SIG-M5 (cell line): Measurements from ENCODE around the gene DPEP2NB.
"Not testable (repeated sequence)": the region's sequence is repeated elsewhere in the genome, so short reads cannot be mapped to it uniquely, and the experiment has no call there.

Experiments
- DNase-seq: peaks from one replicate; lab custom pipeline; 2025; lab: John Stamatoyannopoulos, UW

The DPEP2NB gene

GRCh38 chr16:68013440-68013839 lies 2.3 kb downstream of the DPEP2NB start:
- no peak for DNase-seq

GRCh38 chr16:68009872-68010271 lies 5.8 kb downstream of the DPEP2NB start:
- DNase-seq, result not testable (repeated sequence)

- no peak for DNase-seq
These were observed 6.5 kb downstream of the DPEP2NB start for GRCh38 chr16:68009157-68009735.

DNA sequence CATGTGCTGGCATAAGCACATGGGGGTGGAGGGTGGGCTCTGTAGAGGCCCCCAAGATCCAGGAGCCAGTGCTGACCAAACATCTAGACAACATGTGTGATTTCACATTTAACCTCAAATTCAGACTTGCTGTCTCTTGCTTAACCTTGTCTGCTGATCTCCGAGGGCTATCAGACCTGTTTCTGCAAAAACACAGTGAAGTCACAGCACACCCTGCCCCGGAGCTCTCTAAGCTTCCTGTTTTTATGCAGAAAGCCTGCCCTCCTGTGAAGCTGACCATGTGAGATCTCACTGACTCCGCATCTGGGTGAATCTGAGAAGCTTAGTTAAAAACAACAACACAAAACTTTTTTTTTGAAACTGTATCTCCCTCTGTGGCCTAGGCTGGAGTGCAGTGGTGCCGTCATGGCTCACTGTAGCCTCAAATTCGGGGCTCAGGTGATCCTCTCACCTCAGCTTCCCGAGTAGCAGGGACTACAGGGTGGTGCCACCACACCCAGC lies 9.9 kb downstream of the DPEP2NB start:
- no peak for DNase-seq

- DNase-seq, result no peak
These were observed 10.5 kb downstream of the DPEP2NB start for GRCh38 chr16:68005211-68005610.

DNA sequence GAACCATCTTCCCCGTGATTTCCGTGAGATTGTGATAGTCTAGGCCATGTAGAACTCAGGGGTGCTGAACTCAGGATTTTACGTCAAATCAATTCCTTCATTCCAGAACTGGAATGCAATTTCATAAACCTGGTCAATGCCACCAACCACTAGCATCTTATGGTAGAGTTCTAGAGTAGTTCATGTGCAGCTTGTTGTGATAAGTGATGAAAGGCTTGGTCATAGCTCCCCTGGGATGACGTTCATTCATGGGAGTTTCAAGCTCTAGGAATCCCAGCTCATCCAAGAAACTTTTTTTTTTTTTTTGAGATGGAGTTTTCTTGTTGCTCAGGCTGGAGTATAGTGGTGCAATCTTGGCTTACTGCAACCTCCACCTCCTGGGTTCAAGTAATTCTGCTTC lies 12.7 kb downstream of the DPEP2NB start:
- DNase-seq, result no peak

GRCh38 chr16:68000450-68000849 lies 15.3 kb downstream of the DPEP2NB start:
- DNase-seq, result no peak

GRCh38 chr16:67999985-68000384 lies 15.7 kb downstream of the DPEP2NB start:
- DNase-seq, result no peak

DNA sequence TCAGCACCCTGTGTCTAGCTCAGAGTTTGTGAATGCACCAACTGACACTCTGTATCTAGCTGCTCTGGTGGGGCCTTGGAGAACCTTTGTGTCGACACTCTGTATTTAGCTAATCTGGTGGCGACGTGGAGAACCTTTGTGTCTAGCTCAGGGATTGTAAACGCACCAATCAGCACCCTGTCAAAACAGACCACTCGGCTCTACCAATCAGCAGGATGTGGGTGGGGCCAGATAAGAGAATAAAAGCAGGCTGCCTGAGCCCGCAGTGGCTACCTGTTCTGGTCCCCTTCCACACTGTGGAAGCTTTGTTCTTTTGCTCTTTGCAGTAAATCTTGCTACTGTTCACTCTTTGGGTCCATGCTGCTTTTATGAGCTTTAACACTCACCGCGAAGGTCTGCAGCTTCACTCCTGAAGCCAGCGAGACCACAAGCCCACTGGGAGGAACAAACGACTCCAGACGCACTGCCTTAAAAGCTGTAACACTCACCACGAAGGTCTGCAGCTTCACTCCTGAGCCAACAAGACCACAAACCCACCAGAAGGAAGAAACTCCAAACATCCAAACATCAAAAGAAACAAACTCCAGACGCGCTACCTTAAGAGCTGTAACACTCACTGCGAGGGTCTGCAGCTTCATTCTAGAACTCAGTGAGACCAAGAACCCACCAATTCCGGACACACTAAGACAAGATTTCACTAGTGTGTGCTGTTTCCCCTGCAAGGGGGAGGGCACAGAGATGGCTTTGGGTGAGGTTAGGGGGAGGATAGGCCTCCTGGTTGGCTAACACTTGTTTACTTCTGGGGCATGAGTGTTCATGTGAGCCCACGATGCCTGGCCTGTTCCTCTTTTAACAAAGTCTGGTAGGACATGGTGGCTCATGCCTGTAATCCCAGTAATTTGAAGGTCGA lies 16.7 kb downstream of the DPEP2NB start, which contains the start of gene DPEP2:
Gene DPEP2, minus strand, starts transcription at position 706 of the 910 bp plus-strand sequence. CDS start 6,272 bp downstream, outside the sequence.
- peak; percentile 53 for DNase-seq

GRCh38 chr16:67998231-67998778 lies 17.4 kb downstream of the DPEP2NB start:
- DNase-seq, result not testable (repeated sequence)

DNA sequence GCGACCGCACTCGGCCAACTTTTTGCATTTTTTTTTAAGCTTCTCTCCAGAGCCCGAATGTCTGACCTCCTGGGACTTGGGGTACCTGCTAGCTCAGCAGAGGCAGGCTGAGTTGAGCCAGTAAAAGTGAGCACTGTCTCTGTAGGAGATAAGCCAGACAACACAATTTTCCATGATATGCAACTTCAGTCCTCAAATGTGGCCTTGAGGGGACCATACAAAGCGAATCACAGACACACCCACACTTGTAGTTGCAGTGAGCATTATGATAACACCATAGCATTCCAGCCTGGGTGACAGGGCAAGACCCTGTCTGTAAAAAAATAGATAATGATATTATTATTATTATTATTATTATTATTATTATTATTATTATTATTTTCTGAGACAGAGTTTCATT lies 19.0 kb downstream of the DPEP2NB start:
- no peak for DNase-seq

DNA sequence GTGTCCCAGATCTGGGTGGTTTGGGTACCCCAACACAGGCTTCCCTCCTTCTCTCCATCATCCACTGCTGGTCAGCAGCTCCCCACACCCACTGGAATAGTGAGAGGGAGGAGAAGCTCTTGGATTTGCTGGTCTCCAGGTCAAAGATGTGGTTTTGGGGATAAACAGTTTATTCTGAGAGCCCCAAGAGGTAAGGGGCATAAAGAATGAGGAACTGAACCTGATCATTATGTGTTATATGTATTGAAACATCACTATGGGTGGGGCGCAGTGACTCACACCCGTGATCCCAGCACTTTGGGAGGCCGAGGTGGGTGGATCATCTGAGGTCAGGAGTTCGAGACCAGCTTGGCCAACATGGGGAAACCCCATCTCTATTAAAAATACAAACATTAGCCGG lies 20.3 kb downstream of the DPEP2NB start:
- DNase-seq, result peak; percentile 43

DNA sequence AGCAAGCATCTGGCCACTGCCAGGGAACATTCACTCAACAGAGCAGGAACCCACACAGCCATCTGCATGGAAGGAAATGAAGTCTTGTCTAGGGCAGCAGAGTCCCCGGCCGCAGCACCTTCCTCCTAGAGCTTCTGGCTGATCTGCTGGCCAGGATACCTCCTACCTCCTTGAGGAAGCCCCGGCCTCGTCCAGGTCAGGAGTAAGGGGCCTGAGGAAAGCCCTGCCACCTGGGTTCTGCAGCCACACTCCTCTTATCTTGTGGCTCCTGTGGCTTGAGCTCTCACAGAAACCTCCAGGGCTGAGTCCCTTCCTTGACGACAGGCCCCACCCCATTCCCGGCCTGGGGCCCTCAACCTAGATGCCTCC lies 21.7 kb downstream of the DPEP2NB start:
- not testable (repeated sequence) for DNase-seq

GRCh38 chr16:67993207-67994039 lies 22.3 kb downstream of the DPEP2NB start:
- no peak for DNase-seq

- DNase-seq, result no peak
These were observed 23.0 kb downstream of the DPEP2NB start for GRCh38 chr16:67992661-67993206.

DNA sequence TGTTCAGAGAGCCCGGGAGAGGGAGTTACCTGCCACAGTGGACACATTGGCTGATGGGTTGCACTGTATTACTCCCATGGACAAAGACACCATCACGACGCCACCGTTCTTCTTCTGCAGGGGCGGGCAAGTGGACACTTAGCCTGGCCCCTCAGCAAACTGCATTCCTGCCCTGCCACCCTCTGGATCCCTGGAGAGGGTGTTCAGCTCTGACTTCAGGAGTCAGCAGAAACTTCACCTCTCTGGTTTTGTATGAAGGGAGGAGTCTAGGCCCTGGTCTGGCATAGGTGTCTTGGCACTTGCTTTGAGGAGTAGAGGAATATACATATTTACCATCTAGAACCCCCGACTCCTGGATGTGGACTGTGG lies 25.7 kb downstream of the DPEP2NB start:
- DNase-seq, result no peak

DNA sequence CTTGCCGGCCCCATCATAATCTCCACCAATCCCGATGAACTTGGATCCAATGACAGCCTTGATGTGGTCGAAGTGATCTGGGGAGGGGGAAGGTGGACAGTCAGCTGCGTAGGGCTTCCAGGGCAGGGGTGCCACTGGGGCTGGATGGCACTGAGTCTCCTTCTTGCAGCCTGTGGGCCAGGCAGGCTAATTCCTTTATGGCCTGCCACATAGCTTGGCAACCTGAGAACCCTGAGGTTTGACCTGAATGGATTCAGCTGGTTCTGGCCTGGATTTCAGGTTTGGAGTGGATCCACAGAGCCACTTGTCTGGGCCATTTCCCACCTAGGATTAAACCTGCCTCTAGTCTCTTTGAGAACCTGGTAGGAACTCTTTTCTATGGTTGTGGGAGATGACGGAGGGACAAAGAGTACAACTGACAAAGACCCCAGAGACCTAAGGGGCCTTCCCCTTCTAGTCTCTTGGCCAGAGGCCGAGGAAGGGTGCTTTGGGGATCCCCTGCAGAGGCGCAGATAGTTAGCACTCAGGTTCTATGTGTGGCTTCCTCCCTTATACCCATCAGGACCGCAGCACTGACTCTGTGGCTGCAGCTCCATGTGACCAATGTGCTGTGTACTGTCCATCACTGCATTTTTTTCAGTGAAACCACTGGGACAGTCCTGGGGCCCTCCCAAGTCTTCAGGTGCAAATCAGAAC lies 26.2 kb downstream of the DPEP2NB start:
- DNase-seq, result no peak

GRCh38 chr16:67988675-67989074 lies 27.0 kb downstream of the DPEP2NB start:
- no peak for DNase-seq

DNA sequence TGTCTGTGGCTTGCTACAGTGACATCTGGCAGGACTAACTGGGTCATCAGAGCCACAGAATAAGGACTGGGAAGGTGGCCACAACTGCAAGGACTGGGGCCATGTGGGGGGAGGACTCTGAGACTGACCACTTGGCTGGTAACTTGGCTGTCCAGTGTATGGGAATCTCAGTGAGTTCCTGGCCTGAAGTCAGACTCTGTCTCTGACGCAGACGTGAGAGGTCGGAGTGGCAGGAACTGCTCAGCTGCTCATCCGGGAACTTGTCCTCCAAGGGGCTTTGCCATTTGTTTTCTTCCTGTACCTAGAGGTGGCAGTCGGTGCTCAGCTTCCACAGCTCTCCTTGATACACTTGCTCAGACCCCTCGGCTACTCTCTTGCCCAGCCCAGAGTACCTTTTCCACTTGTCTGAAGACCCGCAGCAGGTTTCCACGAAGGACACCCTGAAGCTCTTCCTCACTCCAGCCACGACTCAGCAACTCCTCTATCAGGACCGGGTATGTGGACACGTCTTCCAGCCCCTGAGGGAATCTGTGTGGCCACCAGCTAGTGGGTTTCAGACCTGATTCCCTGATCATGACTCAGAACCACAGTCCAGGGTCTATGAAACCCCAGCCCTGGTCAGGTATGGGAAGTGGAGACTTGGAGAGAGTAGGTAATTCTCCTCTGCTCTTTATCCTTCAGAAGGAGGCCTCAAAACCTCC lies 28.1 kb downstream of the DPEP2NB start:
- no peak for DNase-seq

GRCh38 chr16:67986949-67987348 lies 28.8 kb downstream of the DPEP2NB start:
- DNase-seq, result no peak
